GM23338 (cell line): ENCODE results near the gene NAA10.

Experiments used
- CREB1 ChIP-seq: fragments of 250-450 bp; sonication (Bioruptor Pico); IDR thresholded peaks from 2 replicates; pipeline ENCODE4 v1.5.0; 2020; ENCODE audit warnings: low read depth, mild to moderate bottlenecking, moderate library complexity
- CTCF ChIP-seq, 2 experiments: fragments of 200-600 bp in 1 of 2; sonication (generic) in 1 of 2; conservative IDR thresholded peaks; 2 replicates each; pipeline versions ENCODE4 v1.5.1 to v1.6.1; 2016 to 2017; ENCODE audit warnings: antibody characterized with exemption in 2 of 2, low read depth in 2 of 2, mild to moderate bottlenecking in 2 of 2, moderate library complexity in 1 of 2
- ETS1 ChIP-seq: IDR thresholded peaks from 2 replicates; pipeline ENCODE4 v1.6.1; 2016; ENCODE audit warnings: antibody characterized with exemption
- EZH2 ChIP-seq: fragments of 200-600 bp; sonication (generic); IDR thresholded peaks from one replicate; pipeline ENCODE4 v1.8.0; 2017; ENCODE audit warnings: antibody characterized with exemption, mild to moderate bottlenecking, low read depth; ENCODE audit not compliant: unreplicated experiment
- EZH2phosphoT487 ChIP-seq: fragments of 200-600 bp; sonication (generic); IDR thresholded peaks from one replicate; pipeline ENCODE4 v1.8.1; 2018; ENCODE audit warnings: antibody characterized with exemption; ENCODE audit not compliant: unreplicated experiment
- JUNB ChIP-seq: IDR thresholded peaks from one replicate; pipeline ENCODE4 v1.6.1; 2016; ENCODE audit warnings: antibody characterized with exemption; ENCODE audit not compliant: unreplicated experiment
- NANOG ChIP-seq: IDR thresholded peaks from 2 replicates; pipeline ENCODE4 v1.6.1; 2016; ENCODE audit warnings: antibody characterized with exemption, borderline replicate concordance
- POLR2AphosphoS5 ChIP-seq: IDR thresholded peaks from 2 replicates; pipeline ENCODE4 v1.6.1; 2016; ENCODE audit warnings: antibody characterized with exemption, low read depth
- REST ChIP-seq: IDR thresholded peaks from one replicate; pipeline ENCODE4 v1.6.1; 2018; ENCODE audit warnings: antibody characterized with exemption; ENCODE audit not compliant: unreplicated experiment
- STAT1 ChIP-seq: IDR thresholded peaks from one replicate; pipeline ENCODE4 v1.6.1; 2016; ENCODE audit warnings: antibody characterized with exemption; ENCODE audit not compliant: unreplicated experiment
- ZNF114 ChIP-seq: fragments of 250-450 bp; sonication (Bioruptor Pico); IDR thresholded peaks from 2 replicates; pipeline ENCODE4 v1.5.0; 2020; ENCODE audit warnings: mild to moderate bottlenecking, moderate library complexity
- ZNF331 ChIP-seq: fragments of 250-450 bp; sonication (Bioruptor Pico); IDR thresholded peaks from 2 replicates; pipeline ENCODE4 v1.5.0; 2020; ENCODE audit warnings: low read depth, mild to moderate bottlenecking, moderate library complexity
- ZNF462 ChIP-seq: fragments of 250-450 bp; sonication (Bioruptor Pico); IDR thresholded peaks from 2 replicates; pipeline ENCODE4 v1.5.0; 2020; ENCODE audit warnings: mild to moderate bottlenecking, moderate library complexity

GRCh38 chrX:153969125-153969903 lies 34.5 kb upstream of the NAA10 start:
- TF ChIP-seq CTCF (conservative IDR thresholded peaks at IDR 0.05; ENCODE audit: low read depth in 2 of 2) (no peak), POLR2AphosphoS5 (no peak), EZH2 (no peak), STAT1 (no peak), JUNB (no peak), REST (no peak), ZNF331 (CRISPR knock-in tag) (no peak), EZH2phosphoT487 (no peak), ZNF114 (CRISPR knock-in tag) (no peak), NANOG (no peak), CREB1 (CRISPR knock-in tag) (no peak), ETS1 (no peak), ZNF462 (CRISPR knock-in tag) (no peak)
